Activated CD8-positive, alpha-beta T cell treated with anti-CD3 and anti-CD28 coated beads for 36 hours (primary cell): Measurements from ENCODE around the gene TMEM98. TPM values are rescaled to one million over a fixed set of nuclear protein-coding genes. Genes with fewer than 3 reads are reported as not detected.

Source experiments
- ATAC-seq: fragments of 200-7000 bp; cut with Tn5 transposase; one replicate; pipeline ENCODE4 v1.10.0; 2021; ENCODE audit warnings: mild to moderate bottlenecking, moderate library complexity
- CTCF ChIA-PET: fragments of 350-600 bp; sonication (Branson Sonifier 250); formaldehyde crosslinking; loops from one replicate; lab custom pipeline; 2021; ENCODE audit warnings: antibody characterized with exemption; lab: Charles Lee
- POLR2A ChIA-PET: fragments of 350-600 bp; sonication (Branson Sonifier 250); formaldehyde crosslinking; loops from one replicate; lab custom pipeline; 2021; ENCODE audit warnings: antibody characterized with exemption; lab: Charles Lee
- DNase-seq: peaks from one replicate; pipeline ENCODE4 v3.0.0-alpha.2; 2020
- H3K27ac Mint-ChIP-seq: one replicate; pipeline ENCODE4 v1.8.0; 2021; ENCODE audit warnings: mild to moderate bottlenecking, mixed read lengths
- H3K27me3 Mint-ChIP-seq: one replicate; pipeline ENCODE4 v1.8.0; 2021; ENCODE audit warnings: mixed read lengths
- H3K36me3 Mint-ChIP-seq: one replicate; pipeline ENCODE4 v1.8.0; 2021; ENCODE audit warnings: low read depth, mixed read lengths
- H3K4me1 Mint-ChIP-seq: one replicate; pipeline ENCODE4 v1.8.0; 2021; ENCODE audit warnings: low read depth, mixed read lengths
- H3K4me3 Mint-ChIP-seq: one replicate; pipeline ENCODE4 v1.8.0; 2021; ENCODE audit warnings: mild to moderate bottlenecking, moderate library complexity, mixed read lengths
- H3K9me3 Mint-ChIP-seq: one replicate; pipeline ENCODE4 v1.8.0; 2021; ENCODE audit warnings: mixed read lengths
- CTCF ChIP-seq: fragments of 200-600 bp; IDR thresholded peaks from one replicate; pipeline ENCODE4 v1.8.0; 2022; ENCODE audit warnings: antibody characterized with exemption, mild to moderate bottlenecking
- intact Hi-C: fragments of 100-400 bp; cut with micrococcal nuclease; formaldehyde crosslinking; loops from one replicate; pipeline ENCODE4 v1.10.0; 2022
- total RNA-seq, 2 experiments: library from RNA; stranded (reverse); gene quantifications; one replicate each; pipeline ENCODE4 v1.2.3, GENCODE V29; 2021

TMEM98 gene
- total RNA-seq, 2 experiments from 2014 or later: not detected

- no peak for ATAC-seq
- no peak for DNase-seq
- no peak for TF ChIP-seq CTCF
- no peaks in the 10 kb centered on the region for H3K36me3 Mint-ChIP-seq
- peaks cover 2% of the 10 kb centered on the region for H3K4me1 Mint-ChIP-seq
- no peak overlapping the region for H3K4me3 Mint-ChIP-seq
- POLR2A ChIA-PET: no interaction called here
- intact Hi-C loops: no loop called here
- H3K27me3 Mint-ChIP-seq: peaks cover 18% of the 10 kb centered on the region
- H3K9me3 Mint-ChIP-seq: peaks cover 4% of the 10 kb centered on the region
- CTCF ChIA-PET: no interaction called here
- no peak overlapping the region for H3K27ac Mint-ChIP-seq
Observed at GRCh38 chr17:32993977-32994376, 66.0 kb downstream of the TMEM98 start.

Other genes starting within 250 kb of the TMEM98 start
- 1 to 10 TPM; 8.3 to 9.2 TPM for gene MYO1D, start 51.0 kb upstream of the TMEM98 start, total RNA-seq
- gene SPACA3, start 63.7 kb downstream of the TMEM98 start, total RNA-seq: not detected